GM18526 (cell line): ENCODE results near the gene ZNF544.

Experiments used
- POLR2A ChIP-seq: IDR thresholded peaks from 3 replicates; pipeline ENCODE4 v1.6.1; 2011; ENCODE audit not compliant: insufficient read length; ENCODE audit errors: extremely low read depth

Gene ZNF544

DNA sequence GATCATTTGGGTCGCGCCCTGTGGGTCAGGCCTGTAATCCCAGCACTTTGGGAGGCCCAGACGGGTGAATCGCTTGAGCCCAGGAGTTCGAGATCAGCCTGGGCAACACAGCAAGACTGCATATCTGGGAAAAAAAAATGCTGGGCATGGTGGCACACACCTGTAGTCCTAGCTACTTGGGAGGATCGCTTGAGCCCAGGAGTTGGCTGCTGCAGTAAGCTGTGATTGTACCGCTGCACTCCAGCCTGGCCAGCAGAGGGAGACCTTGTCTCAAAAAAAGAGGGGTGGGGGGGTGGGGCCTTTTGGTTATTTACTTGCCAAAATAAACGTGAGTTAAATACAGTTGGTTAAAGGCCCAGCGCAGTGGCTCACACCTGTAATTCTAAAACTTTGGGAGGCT lies 9.8 kb upstream of the ZNF544 start:
- no peak for TF ChIP-seq POLR2A

DNA sequence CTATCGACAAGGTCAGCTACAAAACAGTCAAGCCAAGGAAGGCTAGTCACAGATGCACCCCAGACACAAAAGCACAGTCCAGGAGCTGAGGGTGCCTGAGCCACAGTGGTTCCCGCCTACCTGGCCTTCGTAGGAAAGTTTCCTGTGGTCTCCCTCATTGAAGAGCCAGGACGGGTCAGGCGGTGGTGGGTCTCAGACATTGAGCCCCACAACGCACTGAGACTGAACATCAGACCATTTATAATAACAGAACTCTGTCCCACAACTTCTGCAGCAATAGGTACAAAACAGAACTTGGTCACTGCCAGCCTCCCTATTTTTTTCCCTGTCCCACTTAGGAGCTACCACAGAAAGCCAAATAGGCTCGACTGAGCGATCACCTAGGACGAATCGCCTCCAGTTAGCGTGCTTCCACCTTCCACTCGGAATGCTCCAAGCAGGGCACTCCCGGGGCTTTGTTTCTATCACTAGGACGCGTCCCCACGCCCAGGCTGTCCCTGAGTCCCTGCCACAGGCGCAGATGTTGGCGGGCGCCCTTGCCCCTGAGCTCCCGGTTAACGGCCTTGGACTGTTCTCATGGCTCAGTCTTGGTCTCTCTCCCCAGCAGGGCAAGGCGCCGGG lies 640 bp upstream of the ZNF544 start:
- TF ChIP-seq POLR2A, result no peak

DNA sequence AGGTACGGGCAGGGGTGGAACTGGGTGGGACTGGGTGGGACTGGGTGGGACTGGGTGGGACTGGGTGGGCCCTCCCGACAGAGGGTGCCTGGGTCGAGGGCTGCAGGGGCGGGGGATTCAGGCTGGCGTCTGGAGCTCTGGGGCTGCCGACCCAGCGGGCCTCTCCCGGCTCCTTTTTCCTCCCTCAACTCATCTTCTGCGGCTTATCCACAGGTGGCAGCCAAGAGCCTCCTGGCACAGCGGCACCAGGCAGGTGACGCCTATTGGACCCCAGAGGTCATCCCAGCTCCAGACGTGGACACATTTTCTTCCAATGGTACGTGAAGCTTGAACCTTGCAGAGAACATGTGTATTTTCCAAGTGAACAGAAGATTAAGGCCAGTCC lies 533 bp downstream of the ZNF544 start:
- TF ChIP-seq POLR2A, result no peak

DNA sequence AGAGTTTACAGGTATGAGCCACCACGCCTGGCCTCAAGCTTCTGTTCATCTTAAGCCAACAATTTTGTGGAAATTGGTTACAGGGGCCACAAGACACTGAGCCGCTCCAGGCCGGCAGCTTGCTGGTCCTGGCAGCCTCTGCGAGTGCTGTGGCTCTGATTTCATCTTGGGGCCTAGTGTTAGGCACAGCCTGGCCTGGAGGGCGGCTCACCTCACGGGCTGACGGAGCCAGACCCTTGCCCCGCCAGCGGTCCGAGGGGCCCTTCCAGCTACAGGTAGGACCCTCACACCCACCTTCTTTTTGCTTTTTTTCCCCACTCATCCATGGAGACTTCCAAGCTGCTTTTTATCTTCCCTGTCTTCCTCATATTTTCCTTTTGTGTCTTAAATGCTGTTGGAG lies 8.6 kb downstream of the ZNF544 start:
- no peak for TF ChIP-seq POLR2A

DNA sequence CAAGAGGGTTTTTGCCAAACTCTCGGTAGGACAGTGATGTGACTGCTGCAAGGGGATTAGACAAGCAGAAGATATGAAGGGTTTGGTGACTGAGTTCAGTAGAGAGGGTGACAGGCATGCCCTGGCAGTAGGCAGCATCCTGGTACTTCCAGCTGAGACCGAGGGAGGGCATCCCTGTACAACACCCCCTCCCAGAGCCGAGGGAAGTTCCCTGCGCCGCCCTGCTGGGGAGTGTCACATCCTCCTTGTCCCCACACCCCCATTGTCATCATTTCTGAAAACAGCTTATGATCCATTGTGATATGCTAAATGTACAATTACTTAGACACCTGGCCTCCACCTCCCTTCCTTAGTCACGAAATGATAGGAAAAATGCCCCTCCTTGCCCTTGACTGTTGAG lies 14.6 kb downstream of the ZNF544 start:
- TF ChIP-seq POLR2A, result no peak

DNA sequence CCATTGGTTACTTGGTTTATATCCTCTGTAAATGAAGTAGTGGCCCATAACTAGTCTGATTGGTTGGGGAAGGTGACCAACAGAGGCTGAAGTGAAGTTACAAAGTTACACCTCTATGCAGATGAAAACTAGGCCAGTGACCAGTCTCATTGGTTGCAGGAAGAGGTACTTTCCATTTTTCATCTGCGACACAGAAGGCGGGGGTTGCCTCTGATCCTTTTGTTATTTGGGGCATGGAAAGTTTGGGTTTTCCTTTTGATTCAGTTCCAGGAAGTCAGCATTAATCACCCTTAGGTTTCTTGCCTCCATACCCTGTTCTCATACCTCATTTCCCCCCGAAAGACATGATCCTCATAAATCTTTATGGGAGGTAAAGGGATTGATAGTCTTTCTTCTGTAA lies 20.2 kb downstream of the ZNF544 start:
- no peak for TF ChIP-seq POLR2A

DNA sequence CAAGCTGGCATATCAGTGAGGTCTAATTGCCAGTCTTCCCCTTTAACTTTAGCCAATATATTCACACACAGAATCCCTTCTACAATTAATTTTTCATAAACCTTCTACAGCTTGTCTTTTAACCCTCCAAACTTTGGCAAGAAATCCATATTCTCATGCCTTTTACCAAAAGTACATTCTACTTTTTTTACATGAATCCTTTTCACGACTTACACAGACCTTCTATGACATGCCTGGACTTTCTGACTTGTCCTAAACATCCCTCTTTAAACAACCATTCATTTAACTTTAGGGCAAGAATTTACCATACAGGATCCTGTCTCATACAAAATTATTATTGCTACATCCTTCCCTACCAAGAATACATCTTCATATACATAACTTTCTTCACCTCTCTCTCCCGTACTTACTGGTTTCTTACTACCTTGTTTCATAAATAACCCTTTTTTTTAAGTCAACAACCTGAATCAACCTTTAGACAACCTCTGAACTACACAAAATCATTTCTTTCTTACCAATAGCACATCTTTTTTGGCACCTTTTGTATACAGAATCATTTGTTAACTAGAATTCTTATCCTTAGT lies 23.5 kb downstream of the ZNF544 start:
- no peak for TF ChIP-seq POLR2A

DNA sequence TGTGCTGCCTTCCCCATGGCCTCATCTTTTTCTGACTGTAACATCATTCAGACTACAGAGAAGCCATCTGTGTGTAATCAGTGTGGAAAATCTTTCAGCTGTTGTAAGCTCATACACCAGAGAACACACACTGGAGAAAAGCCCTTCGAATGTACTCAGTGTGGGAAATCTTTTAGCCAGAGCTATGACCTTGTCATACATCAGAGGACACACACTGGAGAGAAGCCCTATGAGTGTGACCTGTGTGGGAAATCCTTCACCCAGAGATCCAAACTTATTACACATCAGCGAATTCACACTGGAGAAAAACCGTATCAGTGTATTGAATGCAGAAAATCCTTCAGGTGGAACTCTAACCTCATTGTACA lies 32.9 kb downstream of the ZNF544 start:
- no peak for TF ChIP-seq POLR2A

DNA sequence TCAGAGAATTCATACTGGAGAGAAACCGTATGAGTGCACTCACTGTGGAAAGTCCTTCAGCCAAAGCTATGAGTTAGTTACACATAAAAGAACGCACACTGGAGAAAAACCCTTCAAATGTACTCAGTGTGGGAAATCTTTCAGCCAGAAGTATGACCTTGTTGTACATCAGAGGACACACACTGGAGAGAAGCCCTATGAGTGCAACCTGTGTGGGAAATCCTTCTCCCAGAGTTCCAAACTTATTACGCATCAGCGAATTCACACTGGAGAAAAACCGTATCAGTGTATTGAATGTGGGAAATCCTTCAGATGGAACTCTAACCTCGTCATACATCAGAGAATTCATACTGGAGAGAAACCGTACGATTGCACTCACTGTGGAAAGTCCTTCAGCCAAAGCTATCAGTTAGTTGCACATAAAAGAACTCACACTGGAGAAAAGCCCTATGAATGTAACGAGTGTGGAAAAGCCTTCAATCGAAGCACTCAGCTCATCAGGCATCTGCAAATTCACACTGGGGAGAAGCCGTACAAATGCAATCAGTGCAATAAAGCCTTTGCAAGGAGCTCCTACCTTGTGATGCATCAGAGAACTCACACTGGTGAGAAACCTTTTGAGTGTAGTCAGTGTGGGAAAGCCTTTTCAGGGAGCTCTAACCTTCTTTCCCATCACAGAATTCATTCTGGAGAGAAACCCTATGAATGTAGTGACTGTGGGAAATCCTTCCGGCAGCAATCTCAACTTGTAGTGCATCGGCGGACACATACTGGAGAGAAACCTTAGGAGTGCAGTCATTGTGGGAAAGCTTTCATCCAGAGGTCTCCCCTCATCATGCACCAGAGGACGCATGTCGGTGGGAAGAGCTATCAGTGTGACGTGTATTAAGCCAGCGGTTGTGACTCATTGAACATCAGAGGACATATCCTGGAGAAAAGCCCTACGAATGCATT lies 33.5 kb downstream of the ZNF544 start:
- no peak for TF ChIP-seq POLR2A

DNA sequence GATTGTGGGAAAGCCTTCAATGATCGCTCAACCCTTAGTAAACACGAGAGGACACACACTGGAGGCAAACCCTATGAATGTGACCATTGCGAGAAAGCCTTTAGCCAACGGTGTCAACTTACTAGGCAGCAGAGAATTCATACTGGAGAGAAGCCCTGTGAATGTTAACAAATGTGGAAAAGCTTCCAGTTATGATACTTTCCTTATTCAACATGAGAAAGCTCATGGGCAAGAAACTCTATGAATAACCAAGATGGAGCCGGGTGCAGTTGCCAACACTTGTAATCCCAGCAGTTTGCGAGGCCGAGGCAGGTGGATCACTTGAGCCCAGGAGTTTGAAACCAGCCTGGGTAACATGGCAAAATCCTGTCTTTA lies 34.2 kb downstream of the ZNF544 start:
- no peak for TF ChIP-seq POLR2A

DNA sequence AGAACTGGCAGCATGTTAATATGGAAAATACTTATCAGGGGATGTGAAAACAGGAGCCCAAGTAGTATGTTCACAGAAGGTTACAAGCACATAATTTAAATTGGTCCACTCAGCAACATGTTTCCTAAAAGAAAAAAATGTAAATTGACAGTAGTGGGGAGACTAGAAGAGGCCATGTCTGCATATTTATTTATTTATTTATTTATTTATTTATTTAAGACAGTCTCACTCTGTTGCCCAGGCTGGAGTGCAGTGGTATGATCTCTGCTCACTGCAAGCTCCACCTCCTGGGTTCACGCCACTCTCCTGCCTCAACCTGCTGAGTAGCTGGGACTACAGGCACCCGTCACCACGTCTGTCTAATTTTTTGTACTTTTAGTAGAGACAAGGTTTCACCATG lies 36.4 kb downstream of the ZNF544 start:
- no peak for TF ChIP-seq POLR2A

DNA sequence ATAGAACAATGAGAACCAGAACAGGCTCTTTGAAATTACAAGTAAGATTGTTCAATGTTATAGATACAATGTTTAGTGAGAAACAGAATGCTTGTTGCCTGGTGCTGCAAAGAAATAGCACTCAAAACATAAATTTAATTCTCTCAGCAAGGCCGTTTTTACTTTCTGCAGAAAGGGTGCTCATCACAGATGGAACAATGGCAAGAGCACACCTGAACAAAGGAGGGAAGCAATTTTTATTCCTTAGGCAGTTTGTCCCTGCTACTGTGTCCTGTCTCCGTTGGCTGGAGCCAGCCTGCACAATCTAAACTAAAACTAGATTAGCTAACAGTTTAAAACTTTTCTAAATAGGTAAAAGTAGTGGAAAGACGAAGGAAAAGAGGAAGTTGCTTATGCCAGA lies 39.6 kb downstream of the ZNF544 start:
- no peak for TF ChIP-seq POLR2A

DNA sequence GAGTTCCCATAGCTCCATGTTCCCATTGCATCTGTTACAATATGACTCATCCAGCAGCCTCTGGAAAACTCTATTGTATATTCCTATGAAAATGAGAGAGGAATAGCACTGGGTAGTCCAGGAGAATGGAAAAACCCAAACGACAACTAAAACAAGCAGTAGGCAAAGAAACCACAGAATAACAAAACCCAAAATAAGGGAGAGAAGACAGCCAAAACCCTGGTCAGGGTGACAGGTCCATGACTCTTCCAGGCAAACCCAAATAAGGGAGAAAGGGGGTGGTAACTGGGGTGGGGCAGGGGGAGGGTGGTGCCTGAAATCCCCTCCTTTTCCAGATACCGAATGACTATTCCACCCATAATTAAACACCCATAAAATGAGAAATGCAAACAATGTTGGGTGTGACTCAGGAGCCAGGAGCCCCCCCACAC lies 46.1 kb downstream of the ZNF544 start:
- TF ChIP-seq POLR2A, result no peak

DNA sequence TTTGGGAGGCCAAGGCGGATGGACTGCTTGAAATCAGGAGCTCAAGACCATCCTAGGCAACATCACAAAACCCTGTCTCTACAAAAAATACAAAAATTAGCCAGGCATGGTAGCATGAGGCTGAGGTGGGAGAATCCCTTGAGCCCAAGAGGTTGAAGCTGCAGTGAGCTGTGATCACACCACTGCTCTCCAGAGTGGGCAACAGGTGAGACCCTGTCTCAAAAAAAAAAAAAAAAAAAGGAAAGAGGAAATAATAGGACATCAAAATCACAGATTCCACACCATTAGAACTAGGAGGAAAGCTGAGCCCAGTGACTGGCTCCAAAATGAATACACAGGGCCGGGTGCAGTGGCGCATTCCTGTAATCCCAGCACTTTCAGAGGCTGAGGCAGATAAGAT lies 46.9 kb downstream of the ZNF544 start:
- no peak for TF ChIP-seq POLR2A

DNA sequence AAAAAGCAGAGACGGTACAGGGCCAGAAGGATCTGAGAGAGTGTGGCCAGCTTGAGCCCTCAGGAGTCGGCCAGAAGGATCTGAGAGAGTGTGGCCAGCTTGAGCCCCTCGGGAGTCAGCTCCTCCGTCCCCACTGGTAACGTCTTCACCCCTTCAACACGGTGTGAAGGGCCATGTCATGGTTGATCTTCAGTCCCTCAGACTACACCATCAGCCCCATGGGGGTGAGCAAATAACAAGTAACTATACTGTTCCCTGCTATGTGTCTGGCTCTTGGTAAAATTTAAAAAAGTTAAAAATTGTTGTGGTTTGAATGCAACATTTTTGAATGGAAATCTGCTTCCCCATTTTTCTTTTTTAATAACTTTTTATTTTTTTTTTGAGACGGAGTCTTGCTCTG lies 48.5 kb downstream of the ZNF544 start:
- no peak for TF ChIP-seq POLR2A
